GM15510 (cell line): ENCODE measurements around the gene KRTAP9-4.
"Not testable (repeated sequence)": the region's sequence is repeated elsewhere in the genome, so short reads cannot be mapped to it uniquely, and the experiment has no call there.

Experiments used
- POLR2A ChIP-seq: IDR thresholded peaks from 3 replicates; pipeline ENCODE4 v1.6.1; 2011; ENCODE audit warnings: borderline replicate concordance; ENCODE audit not compliant: insufficient read length; ENCODE audit errors: extremely low read depth

Gene KRTAP9-4, protein sequence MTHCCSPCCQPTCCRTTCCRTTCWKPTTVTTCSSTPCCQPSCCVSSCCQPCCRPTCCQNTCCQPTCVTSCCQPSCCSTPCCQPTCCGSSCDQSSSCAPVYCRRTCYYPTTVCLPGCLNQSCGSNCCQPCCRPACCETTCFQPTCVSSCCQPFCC

DNA sequence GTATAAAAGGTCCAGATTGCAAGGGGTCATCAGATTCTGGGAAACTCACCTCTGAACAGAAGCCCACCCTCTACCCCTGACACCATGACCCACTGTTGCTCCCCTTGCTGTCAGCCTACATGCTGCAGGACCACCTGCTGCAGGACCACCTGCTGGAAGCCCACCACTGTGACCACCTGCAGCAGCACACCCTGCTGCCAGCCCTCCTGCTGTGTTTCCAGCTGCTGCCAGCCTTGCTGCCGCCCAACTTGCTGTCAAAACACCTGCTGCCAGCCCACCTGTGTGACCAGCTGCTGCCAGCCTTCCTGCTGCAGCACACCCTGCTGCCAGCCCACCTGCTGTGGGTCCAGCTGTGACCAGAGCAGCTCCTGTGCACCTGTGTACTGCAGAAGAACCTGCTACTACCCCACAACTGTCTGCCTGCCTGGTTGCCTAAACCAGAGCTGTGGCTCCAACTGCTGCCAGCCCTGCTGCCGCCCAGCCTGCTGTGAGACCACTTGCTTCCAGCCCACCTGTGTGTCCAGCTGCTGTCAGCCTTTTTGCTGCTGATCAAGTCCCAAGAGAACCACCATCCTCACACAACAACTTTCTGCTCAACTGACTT is at the start of gene KRTAP9-4:
TSS of gene KRTAP9-4 (plus strand) at position 51 of the 604 bp plus-strand sequence. CDS start at position 85, 34 bp downstream.
- not testable (repeated sequence) for TF ChIP-seq POLR2A

- TF ChIP-seq POLR2A, result no peak
Measured at GRCh38 chr17:41211845-41212466, 37.5 kb upstream of the KRTAP9-4 start.

DNA sequence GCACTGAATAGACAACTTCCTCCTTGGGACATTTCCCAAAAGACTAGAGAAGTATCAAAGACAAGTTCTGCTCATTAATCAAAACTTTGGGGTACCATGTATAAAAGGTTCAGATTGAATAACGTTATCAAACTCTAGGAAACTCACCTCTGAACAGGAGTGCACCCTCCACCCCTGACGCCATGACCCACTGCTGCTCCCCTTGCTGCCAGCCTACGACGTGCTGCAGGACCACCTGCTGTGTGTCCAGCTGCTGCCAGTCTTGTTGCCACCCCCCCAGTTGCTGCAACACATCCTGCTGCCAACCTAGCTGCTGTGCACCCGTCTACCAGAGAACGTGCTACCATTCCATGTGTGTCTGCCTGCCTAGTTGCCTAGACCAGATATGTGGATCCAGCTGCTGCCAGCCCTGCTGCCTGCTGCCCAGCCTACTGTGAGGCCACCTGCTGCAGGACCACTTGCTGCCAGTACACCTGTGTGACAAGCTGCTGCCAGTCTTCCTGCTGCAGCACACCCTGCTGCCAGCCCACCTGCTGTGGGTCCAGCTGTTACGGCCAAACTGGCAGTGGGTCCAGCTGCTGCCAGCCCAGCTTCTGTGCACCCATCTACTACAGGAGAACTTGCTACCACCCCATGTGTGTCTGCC is 36.8 kb upstream of the KRTAP9-4 start:
- TF ChIP-seq POLR2A, result no peak

DNA sequence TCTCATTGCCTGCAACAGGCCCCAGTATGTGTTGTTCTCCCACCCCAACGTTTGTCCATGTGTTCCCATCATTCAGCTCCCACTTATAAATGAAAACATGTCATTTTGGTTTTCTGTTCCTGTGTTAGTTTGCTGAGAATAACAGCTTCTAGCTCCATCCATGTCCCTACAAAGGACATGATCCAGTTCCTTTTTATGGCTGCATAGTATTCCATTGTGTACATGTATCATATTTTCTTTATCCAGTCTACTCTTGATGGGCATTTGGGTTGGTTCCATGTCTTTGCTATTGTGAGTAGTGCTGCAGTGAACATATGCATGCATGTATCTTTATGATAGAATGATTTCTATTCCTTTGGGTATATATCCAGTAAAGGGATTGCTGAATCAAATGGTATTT is 33.8 kb upstream of the KRTAP9-4 start:
- no peak for TF ChIP-seq POLR2A

- no peak for TF ChIP-seq POLR2A
Measured at GRCh38 chr17:41223821-41224220, 25.7 kb upstream of the KRTAP9-4 start.

DNA sequence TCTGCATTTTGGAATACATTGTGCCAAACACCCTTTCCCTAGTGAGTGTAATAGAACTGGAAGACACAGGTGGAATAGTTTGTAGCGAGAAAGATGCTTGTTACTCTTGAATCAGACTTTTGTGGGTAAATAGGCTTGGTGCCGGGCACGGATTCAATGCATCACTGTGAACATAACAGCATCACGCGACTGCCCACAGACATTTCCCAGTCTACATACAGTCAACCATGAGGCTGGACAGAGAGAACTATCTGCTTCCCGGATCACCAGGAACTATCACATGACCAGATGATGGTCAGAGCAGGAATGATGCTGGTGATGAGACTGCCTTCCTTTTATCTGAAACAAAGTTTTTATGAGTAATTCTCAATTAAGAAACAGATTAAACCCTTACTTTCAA is 23.4 kb upstream of the KRTAP9-4 start:
- no peak for TF ChIP-seq POLR2A

- not testable (repeated sequence) for TF ChIP-seq POLR2A
Measured at GRCh38 chr17:41226598-41227095, 22.8 kb upstream of the KRTAP9-4 start, which contains the start of gene KRTAP9-2. Gene KRTAP9-2 (plus strand): TSS chr17:41226648. CDS start chr17:41226655, 7 bp downstream.

GRCh38 chr17:41230094-41230493 is 19.4 kb upstream of the KRTAP9-4 start:
- no peak for TF ChIP-seq POLR2A

DNA sequence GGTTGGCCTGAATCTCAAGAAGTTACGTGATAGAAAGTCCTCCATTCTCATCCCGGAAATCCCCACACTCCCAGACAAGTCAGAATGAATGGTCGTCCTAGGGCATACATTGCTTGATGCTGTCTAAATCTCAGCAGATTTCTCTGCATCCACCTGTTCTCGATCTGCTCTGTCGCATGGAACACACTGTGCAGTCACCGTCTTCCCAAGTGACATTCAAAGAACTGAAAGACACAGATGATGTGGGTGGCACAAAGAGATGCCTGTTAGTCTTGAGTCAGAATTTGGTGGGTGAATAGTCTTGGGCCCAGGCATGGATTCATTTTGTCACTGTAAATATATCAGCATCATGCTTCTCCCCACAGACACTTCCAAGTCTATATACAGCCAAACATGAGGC is 17.8 kb upstream of the KRTAP9-4 start:
- TF ChIP-seq POLR2A, result no peak

GRCh38 chr17:41232399-41233105 is 16.9 kb upstream of the KRTAP9-4 start, which contains the start of gene KRTAP9-3:
Gene KRTAP9-3 (plus strand): TSS chr17:41232449. CDS start chr17:41232502, 53 bp downstream.
- not testable (repeated sequence) for TF ChIP-seq POLR2A

- TF ChIP-seq POLR2A, result not testable (repeated sequence)
Measured at GRCh38 chr17:41237949-41238437, 11.5 kb upstream of the KRTAP9-4 start, which contains the start of gene KRTAP9-8. Gene KRTAP9-8 (plus strand): TSS chr17:41237999. CDS start chr17:41238052, 53 bp downstream.

- TF ChIP-seq POLR2A, result no peak
Measured at GRCh38 chr17:41251261-41251660, 1.8 kb downstream of the KRTAP9-4 start.

DNA sequence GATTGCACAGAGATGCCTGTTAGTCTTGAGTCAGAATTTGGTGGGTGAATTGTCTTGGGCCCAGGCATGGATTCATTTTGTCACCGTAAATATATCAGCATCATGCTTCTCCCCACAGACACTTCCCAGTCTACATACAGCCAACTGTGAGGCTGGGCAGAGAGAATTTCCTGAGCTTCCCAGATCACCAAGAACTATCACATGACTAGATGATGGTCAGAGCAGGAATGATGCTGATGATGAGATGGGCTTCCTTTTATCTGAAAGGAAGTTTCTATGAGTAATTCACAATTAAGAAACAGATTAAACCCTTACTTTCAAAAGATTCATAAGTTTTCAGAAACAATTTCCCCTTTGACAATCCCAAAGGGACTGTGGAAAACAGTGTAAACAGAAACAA is 5.4 kb downstream of the KRTAP9-4 start:
- TF ChIP-seq POLR2A, result no peak
